IPS DF 6.9 (cell line): ENCODE measurements around the gene ZNF266.

Experiments used
- DNase-seq: peaks from one replicate; pipeline ENCODE4 v3.0.0-alpha.2; 2013; ENCODE audit warnings: low read depth, low spot score
- H3K27ac ChIP-seq: one replicate; pipeline ENCODE4 v1.5.1; 2013; ENCODE audit warnings: low read length, control low read depth
- H3K27me3 ChIP-seq: 2 replicates; pipeline ENCODE4 v1.6.1; 2013; ENCODE audit warnings: mild to moderate bottlenecking, low read length; ENCODE audit not compliant: control insufficient read depth, insufficient read depth
- H3K36me3 ChIP-seq: 2 replicates; pipeline ENCODE4 v1.6.1; 2013; ENCODE audit warnings: low read length; ENCODE audit not compliant: control insufficient read depth, insufficient read depth
- H3K4me1 ChIP-seq: 2 replicates; pipeline ENCODE4 v1.6.1; 2013; ENCODE audit warnings: low read length; ENCODE audit not compliant: control insufficient read depth, insufficient read depth
- H3K4me3 ChIP-seq: 2 replicates; pipeline ENCODE4 v1.5.1; 2013; ENCODE audit warnings: mild to moderate bottlenecking, low read length
- H3K9me3 ChIP-seq: 2 replicates; pipeline ENCODE4 v1.6.1; 2013; ENCODE audit warnings: low read length, inconsistent platforms; ENCODE audit not compliant: control insufficient read depth, insufficient read depth
- WGBS: extraction: QIAGEN DNeasy Blood & Tissue Kit; methylation state at CpG from one replicate; pipeline ENCODE4 v1.1.7; 2013; ENCODE audit warnings: mixed read lengths, missing lambda C conversion rate; ENCODE audit not compliant: insufficient read length, insufficient coverage; 5-methylcytosine and 5-hydroxymethylcytosine counted together

ZNF266 gene

GRCh38 chr19:9435279-9436268, at the start of gene ZNF266:
Gene ZNF266, minus strand, starts transcription at chr19:9435573. Its CDS starts 15,484 bp downstream, at chr19:9420089.
- Histone ChIP-seq H3K27me3 (no peaks in the 10 kb centered on the region), H3K4me3 (peak within 1 kb of the TSS; percentile 58), H3K36me3 (no peaks in the 10 kb centered on the region; the same call in 1 of the 2 replicates), H3K9me3 (no peaks in the 10 kb centered on the region), H3K27ac (no peak within 1 kb of the TSS), H3K4me1 (no peaks in the 10 kb centered on the region)
- WGBS, result no CpG with 5 or more reads among the region's 56 CpGs
- DNase-seq, result peak; percentile 92

- Histone ChIP-seq H3K27ac (no peak overlapping the region), H3K36me3 (peaks cover 10% of the 10 kb centered on the region), H3K4me3 (no peak overlapping the region), H3K4me1 (no peaks in the 10 kb centered on the region), H3K9me3 (peaks cover 16% of the 10 kb centered on the region), H3K27me3 (no peaks in the 10 kb centered on the region)
- DNase-seq, result no peak
- WGBS, result no CpG with 5 or more reads among the region's 2 CpGs
These were observed 49.8 kb upstream of the ZNF266 start for GRCh38 chr19:9485140-9485539.

GRCh38 chr19:9474975-9475374, 39.6 kb upstream of the ZNF266 start:
- Histone ChIP-seq H3K27ac (no peak overlapping the region), H3K9me3 (peaks cover 14% of the 10 kb centered on the region), H3K4me1 (no peaks in the 10 kb centered on the region), H3K27me3 (no peaks in the 10 kb centered on the region), H3K4me3 (no peak overlapping the region), H3K36me3 (peaks cover 37% of the 10 kb centered on the region)
- DNase-seq, result no peak

- H3K9me3 ChIP-seq, result peaks cover 27% of the 10 kb centered on the region
- H3K4me3 ChIP-seq, result no peak overlapping the region
- no peak for DNase-seq
- WGBS, result no CpG with 5 or more reads among the region's 7 CpGs
- H3K36me3 ChIP-seq, result peaks cover 37% of the 10 kb centered on the region; the same call in 1 of the 2 replicates
- no peaks in the 10 kb centered on the region for H3K4me1 ChIP-seq
- H3K27ac ChIP-seq, result no peak overlapping the region
- no peaks in the 10 kb centered on the region for H3K27me3 ChIP-seq
These were observed 31.8 kb upstream of the ZNF266 start for GRCh38 chr19:9467161-9467560.

- Histone ChIP-seq H3K27me3 (no peaks in the 10 kb centered on the region), H3K4me1 (no peaks in the 10 kb centered on the region), H3K36me3 (peaks cover 9% of the 10 kb centered on the region; the same call in 1 of the 2 replicates), H3K9me3 (peaks cover 15% of the 10 kb centered on the region), H3K27ac (no peak overlapping the region), H3K4me3 (no peak overlapping the region)
- DNase-seq, result no peak
- no CpG with 5 or more reads among the region's 4 CpGs for WGBS
These were observed 26.6 kb upstream of the ZNF266 start for GRCh38 chr19:9461938-9462337.

GRCh38 chr19:9456018-9456689, 20.8 kb upstream of the ZNF266 start:
- H3K27me3 ChIP-seq, result no peaks in the 10 kb centered on the region
- peaks cover 13% of the 10 kb centered on the region for H3K9me3 ChIP-seq
- no peak for DNase-seq
- H3K36me3 ChIP-seq, result no peaks in the 10 kb centered on the region
- no peak overlapping the region for H3K27ac ChIP-seq
- WGBS, result no CpG with 5 or more reads among the region's 13 CpGs
- H3K4me3 ChIP-seq, result no peak overlapping the region
- no peaks in the 10 kb centered on the region for H3K4me1 ChIP-seq

GRCh38 chr19:9453953-9454352, 18.6 kb upstream of the ZNF266 start:
- H3K4me1 ChIP-seq, result no peaks in the 10 kb centered on the region
- H3K9me3 ChIP-seq, result peaks cover 9% of the 10 kb centered on the region
- WGBS, result no CpG with 5 or more reads among the region's 4 CpGs
- no peak overlapping the region for H3K4me3 ChIP-seq
- H3K36me3 ChIP-seq, result no peaks in the 10 kb centered on the region
- H3K27ac ChIP-seq, result no peak overlapping the region
- no peaks in the 10 kb centered on the region for H3K27me3 ChIP-seq
- DNase-seq, result no peak

GRCh38 chr19:9445037-9445436, 9.7 kb upstream of the ZNF266 start:
- Histone ChIP-seq H3K4me1 (no peaks in the 10 kb centered on the region), H3K27ac (no peak overlapping the region), H3K36me3 (no peaks in the 10 kb centered on the region), H3K9me3 (peaks cover 3% of the 10 kb centered on the region; the same call in 1 of the 2 replicates), H3K4me3 (no peak overlapping the region), H3K27me3 (no peaks in the 10 kb centered on the region)
- no CpG with 5 or more reads among the region's 1 CpG for WGBS
- no peak for DNase-seq

GRCh38 chr19:9436358-9436757, 985 bp upstream of the ZNF266 start:
- no peak overlapping the region for H3K27ac ChIP-seq
- no peaks in the 10 kb centered on the region for H3K4me1 ChIP-seq
- H3K4me3 ChIP-seq, result no peak overlapping the region
- WGBS, result no CpG with 5 or more reads among the region's 4 CpGs
- DNase-seq, result no peak
- H3K27me3 ChIP-seq, result no peaks in the 10 kb centered on the region
- H3K9me3 ChIP-seq, result no peaks in the 10 kb centered on the region
- no peaks in the 10 kb centered on the region for H3K36me3 ChIP-seq

GRCh38 chr19:9431475-9431874, 3.9 kb downstream of the ZNF266 start:
- no CpG with 5 or more reads among the region's 7 CpGs for WGBS
- Histone ChIP-seq H3K4me1 (no peaks in the 10 kb centered on the region; the same call in 1 of the 2 replicates), H3K36me3 (no peaks in the 10 kb centered on the region; the same call in 1 of the 2 replicates)

More at GRCh38 chr19:9431475-9431874, 3.9 kb downstream of the ZNF266 start:
- peak; percentile 68 for DNase-seq
- Histone ChIP-seq H3K27me3 (no peaks in the 10 kb centered on the region), H3K9me3 (no peaks in the 10 kb centered on the region), H3K27ac (no peak overlapping the region), H3K4me3 (no peak overlapping the region)
